VCaP (cell line): ENCODE data around the gene UBC.
A peak's percentile ranks its signal among the peaks of the same experiment; 100 is the strongest.

ENCODE experiments used
- H3K27ac ChIP-seq: fragments of 450-650 bp; 2 replicates; pipeline ENCODE4 v1.5.1; 2017
- TF ChIP-seq, protein P1 (sequence below): fragments of 450-650 bp; conservative IDR thresholded peaks from 2 replicates; pipeline ENCODE4 v1.5.1; 2017; ENCODE audit warnings: mild to moderate bottlenecking, moderate library complexity

Gene UBC

DNA sequence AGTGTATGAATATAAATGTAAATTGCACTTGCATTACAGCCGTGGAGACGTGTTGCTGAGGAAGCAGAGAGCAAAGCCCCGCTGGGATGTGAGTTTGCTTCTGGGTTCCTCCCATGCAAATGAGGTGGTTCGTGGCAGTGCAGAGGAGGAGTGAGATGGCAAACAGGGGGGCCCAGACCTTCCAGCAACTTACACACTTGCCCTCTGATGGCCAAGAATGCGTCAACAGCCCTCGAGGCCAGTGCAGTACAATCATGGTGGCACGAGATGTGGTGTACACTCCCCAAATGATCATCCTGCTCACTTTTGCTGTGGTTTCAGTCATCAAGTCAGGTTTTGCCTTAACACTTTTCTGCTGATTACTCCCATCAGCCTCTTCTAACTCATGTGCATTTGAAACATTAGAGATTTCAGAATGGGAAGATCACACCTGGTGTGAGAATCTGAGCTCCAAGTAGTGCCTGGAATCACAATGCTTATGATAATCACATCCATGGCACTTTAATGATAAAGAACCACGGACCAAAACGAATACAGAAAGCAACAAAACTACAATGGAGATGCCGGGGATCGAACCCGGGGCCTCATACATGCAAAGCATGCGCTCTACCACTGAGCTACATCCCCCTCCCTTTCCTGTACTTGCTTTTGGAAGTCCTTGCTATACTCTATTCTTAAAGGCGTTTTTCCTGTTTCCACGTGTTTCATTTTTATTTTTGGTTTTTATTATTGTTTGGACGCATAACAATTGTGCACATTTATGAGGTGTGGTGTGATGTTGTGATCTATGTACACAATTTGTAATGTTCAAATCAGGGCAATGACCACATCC lies 7.0 kb upstream of the UBC start:
- TF ChIP-seq, protein P1, sequence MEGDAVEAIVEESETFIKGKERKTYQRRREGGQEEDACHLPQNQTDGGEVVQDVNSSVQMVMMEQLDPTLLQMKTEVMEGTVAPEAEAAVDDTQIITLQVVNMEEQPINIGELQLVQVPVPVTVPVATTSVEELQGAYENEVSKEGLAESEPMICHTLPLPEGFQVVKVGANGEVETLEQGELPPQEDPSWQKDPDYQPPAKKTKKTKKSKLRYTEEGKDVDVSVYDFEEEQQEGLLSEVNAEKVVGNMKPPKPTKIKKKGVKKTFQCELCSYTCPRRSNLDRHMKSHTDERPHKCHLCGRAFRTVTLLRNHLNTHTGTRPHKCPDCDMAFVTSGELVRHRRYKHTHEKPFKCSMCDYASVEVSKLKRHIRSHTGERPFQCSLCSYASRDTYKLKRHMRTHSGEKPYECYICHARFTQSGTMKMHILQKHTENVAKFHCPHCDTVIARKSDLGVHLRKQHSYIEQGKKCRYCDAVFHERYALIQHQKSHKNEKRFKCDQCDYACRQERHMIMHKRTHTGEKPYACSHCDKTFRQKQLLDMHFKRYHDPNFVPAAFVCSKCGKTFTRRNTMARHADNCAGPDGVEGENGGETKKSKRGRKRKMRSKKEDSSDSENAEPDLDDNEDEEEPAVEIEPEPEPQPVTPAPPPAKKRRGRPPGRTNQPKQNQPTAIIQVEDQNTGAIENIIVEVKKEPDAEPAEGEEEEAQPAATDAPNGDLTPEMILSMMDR: no peak
- H3K27ac ChIP-seq: peak overlapping the region; percentile 55

DNA sequence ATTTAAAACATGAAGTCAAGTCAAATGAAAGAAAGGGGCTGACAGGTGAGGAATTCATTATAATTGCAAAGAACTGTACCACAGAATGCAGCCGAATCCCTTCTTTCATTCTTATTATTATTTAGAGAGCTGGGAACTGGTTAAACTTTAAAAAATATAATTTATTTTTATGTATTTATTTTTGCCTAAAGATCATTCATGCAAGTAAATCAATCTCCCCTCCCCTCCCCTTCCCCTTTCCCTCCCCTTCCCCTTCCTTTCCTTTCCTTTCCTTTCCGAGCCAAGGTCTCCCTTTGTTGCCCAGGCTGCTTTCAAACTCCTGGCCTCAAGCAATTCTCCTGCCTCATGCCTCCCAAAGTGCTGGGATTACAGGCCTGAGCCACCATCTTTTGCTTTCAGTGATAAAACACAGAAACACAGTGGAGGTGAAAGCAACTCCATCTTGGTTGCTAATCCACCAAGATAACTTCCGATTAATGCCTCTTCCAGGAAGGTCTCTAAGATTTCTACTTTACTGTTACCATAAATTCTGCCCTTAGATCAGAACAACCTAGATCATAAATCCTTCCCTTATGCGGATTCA lies 6.0 kb upstream of the UBC start:
- TF ChIP-seq, protein P1: no peak
- H3K27ac ChIP-seq: no peak overlapping the region

DNA sequence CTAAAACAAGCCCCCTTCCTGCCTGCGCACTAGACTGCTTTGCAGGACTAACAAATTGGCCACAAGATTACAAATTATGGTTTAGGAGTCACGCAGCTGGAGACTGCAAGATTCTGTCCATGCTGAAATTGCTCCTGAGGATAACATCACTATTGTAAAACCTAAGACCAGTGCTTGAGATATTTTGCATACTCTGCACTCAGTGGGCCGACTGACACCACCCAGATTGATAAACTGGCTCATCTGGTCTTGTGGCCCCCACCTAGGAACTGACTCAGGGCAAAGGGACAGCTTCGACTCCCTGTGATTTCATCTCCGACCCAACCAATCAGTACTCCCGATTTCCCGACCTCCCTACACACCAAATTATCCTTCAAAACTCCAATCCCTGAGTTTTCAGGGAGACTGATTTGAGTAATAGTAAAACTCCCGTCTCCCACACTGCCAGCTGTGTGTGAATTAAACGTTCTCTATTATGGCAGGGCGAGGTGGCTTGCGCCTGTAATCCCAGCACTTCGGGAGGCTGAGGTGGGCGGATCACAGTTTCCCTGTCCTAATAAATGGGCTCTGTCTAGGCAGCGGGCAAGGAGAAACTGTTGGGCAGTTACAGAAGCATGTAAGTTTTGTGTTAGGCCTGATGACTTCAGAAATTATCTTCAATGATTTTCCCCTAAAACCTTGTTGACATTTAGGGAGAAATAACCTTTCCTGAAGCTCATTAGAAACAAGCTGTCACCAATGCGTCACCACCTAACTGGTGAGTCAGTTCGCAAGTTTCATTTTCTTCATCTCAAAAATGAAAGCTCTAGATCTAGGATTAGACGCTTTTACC lies 5.3 kb upstream of the UBC start:
- TF ChIP-seq, protein P1: no peak
- peak overlapping the region; percentile 99 for H3K27ac ChIP-seq

DNA sequence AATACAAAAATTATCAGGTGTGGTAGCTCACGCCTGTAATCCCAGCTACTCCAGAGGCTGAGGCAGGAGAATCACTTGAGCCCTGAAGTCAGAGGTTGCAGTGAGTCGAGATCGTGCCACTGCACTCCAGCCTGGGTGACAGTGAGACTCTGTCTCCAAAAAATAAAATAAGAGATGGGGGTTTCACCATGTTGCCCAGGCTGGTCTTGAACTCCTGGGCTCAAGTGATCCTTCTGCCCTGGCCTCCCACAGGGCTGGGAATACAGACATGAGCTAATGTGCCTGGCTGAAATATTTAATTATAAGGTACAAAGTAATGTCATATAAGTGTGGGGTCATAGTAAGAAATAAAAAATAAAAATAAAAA lies 4.2 kb upstream of the UBC start:
- H3K27ac ChIP-seq: peak overlapping the region; percentile 99

DNA sequence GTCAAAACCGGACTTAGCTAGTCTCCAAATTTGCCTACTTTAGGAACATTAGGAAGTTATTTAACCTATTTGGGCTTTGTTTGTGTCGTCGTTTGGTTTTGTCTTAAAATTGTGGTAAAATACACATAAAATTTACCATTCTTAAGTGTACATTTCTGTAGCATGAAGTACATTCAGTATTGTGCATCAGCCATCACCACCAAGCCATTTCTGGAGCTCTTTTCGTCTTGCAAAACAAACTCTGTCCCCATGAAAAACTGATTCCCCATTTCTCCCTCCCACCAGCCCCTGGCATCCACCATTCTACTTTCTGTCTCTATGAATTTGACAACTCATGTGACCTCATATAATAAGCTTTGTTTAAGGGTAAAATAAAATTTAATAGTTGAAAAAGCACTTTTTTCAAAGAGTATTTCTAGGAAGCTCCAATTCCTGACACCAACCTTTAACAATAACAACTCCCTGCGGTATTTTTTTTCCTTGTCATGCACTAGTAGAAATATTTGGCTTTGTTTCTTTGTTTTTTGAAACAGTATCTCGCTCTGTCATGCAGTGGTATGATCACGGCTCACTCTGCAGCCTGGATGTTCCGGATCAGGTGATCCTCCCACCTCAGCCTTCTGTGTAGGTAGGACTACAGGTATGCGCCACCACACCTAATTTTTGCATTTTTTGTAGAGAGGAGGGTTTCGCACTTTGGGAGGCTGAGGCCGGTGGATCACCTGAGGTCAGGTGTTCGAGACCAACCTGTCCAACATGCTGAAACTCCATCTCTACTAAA lies 3.6 kb upstream of the UBC start:
- H3K27ac ChIP-seq: peak overlapping the region; percentile 99
- TF ChIP-seq, protein P1: no peak

DNA sequence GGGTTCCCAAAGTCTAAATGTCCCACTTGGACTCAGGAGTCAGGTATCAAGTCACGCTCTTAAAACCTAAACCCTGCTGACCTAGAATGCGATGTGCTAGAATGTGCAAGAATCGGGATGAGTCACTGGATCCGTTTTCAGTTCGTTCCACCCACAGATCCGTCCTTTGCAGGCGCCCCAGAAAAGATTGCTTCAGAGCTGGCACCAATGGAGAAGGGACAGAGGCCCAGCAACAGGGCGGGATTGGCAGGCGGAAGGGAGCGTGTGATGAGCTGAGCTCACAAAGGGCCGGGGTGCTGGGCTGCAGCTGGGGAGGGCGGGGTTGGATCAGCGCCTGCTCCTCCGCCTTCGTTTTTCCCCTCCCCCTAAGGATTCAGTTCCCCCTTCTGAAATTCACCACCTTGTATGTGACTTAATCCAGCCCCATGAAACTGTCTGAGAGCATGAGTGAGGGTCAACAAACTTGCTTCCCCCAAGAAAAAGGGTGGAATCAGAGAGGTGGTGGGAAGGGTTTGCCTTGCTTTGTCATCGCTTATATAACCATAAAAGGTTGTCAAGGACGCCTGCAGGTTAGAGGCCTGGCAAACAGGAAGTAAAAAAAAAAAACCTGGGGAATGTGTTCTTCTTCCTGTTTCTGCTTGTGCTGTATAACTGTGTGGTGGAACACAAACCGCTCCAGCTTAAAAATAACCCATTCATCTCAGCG lies 2.8 kb upstream of the UBC start:
- peak overlapping the region; percentile 99 for H3K27ac ChIP-seq
- TF ChIP-seq, protein P1: no peak
